ENCODE measurements around the gene KRTAP1-3. TPM values are rescaled to one million over a fixed set of nuclear protein-coding genes. Genes with fewer than 3 reads are reported as not detected.
"Not testable (repeated sequence)": the region's sequence is repeated elsewhere in the genome, so short reads cannot be mapped to it uniquely, and the experiment has no call there.

The KRTAP1-3 gene
- total RNA-seq, 5 donors from 2014 or later (not counting 1 experiment from before 2014, with no cell fraction given) = not detected

GRCh38 chr17:41071606-41072360 lies 37.1 kb upstream of the KRTAP1-3 start:
- CTCF ChIA-PET = no interaction called here
- Mint-ChIP-seq H3K9me3 (no peaks in the 10 kb centered on the region), H3K4me3 (no peak overlapping the region)

GRCh38 chr17:41069031-41069430 lies 34.4 kb upstream of the KRTAP1-3 start:
- no peaks in the 10 kb centered on the region for H3K36me3 ChIP-seq (ENCODE audit: control insufficient read depth in 2 of 2, extremely low read depth in 1 of 2, insufficient read depth in 1 of 2, low read length in 1 of 2)
- ATAC-seq (replicated peaks in 1 of 4) (no peak), DNase-seq (no peak)
- Mint-ChIP-seq H3K27me3 (peaks cover 0 to 3% of the 10 kb centered on the region in 2 donors), H3K27ac (no peak overlapping the region), H3K4me1 (no peaks in the 10 kb centered on the region), H3K4me3 (no peak overlapping the region), H3K9me3 (no peaks in the 10 kb centered on the region), H3K36me3 (no peaks in the 10 kb centered on the region)
- no peak overlapping the region for H3K27ac ChIP-seq (ENCODE audit: low read length)
- POLR2A ChIA-PET = no interaction called here
- no peaks in the 10 kb centered on the region for H3K4me1 ChIP-seq (ENCODE audit: control insufficient read depth in 1 of 2, extremely low read depth in 1 of 2, insufficient read depth in 2 of 2, low read length in 2 of 2)
- 100% methylated on average over 1 of the region's 3 CpGs for WGBS (ENCODE audit: insufficient coverage)
- CTCF ChIA-PET = no interaction called here
- no peak overlapping the region for H3K4me3 ChIP-seq (ENCODE audit: control insufficient read depth in 1 of 2, extremely low read depth in 1 of 2, low read length in 1 of 2)
- H3K27me3 ChIP-seq (replicated peaks in 1 of 2; ENCODE audit: control insufficient read depth in 2 of 2, extremely low read depth in 1 of 2, insufficient read depth in 2 of 2, low read length in 1 of 2) = no peaks in the 10 kb centered on the region
- H3K9me3 ChIP-seq = no peaks in the 10 kb centered on the region

More at GRCh38 chr17:41071606-41072360, 37.1 kb upstream of the KRTAP1-3 start:
- Histone ChIP-seq H3K27me3 (replicated peaks in 1 of 2; ENCODE audit: control insufficient read depth in 2 of 2, extremely low read depth in 1 of 2, insufficient read depth in 2 of 2, low read length in 1 of 2) (peaks cover 0 to 2% of the 10 kb centered on the region in 2 experiments), H3K9me3 (no peaks in the 10 kb centered on the region), H3K27ac (ENCODE audit: low read length) (no peak overlapping the region), H3K4me3 (ENCODE audit: control insufficient read depth in 1 of 2, extremely low read depth in 1 of 2, low read length in 1 of 2) (no peak overlapping the region), H3K4me1 (ENCODE audit: control insufficient read depth in 1 of 2, extremely low read depth in 1 of 2, insufficient read depth in 2 of 2, low read length in 2 of 2) (no peaks in the 10 kb centered on the region), H3K36me3 (ENCODE audit: control insufficient read depth in 2 of 2, extremely low read depth in 1 of 2, insufficient read depth in 1 of 2, low read length in 1 of 2) (no peaks in the 10 kb centered on the region)
- no peak overlapping the region for H3K27ac Mint-ChIP-seq
- no peaks in the 10 kb centered on the region for H3K36me3 Mint-ChIP-seq
- 92% methylated on average over 2 of the region's 5 CpGs for WGBS (ENCODE audit: insufficient coverage)
- ATAC-seq (replicated peaks in 1 of 4) (no peak), DNase-seq (no peak)
- H3K27me3 Mint-ChIP-seq = peaks cover 9 to 22% of the 10 kb centered on the region in 2 donors
- POLR2A ChIA-PET = no interaction called here
- H3K4me1 Mint-ChIP-seq = no peaks in the 10 kb centered on the region

DNA sequence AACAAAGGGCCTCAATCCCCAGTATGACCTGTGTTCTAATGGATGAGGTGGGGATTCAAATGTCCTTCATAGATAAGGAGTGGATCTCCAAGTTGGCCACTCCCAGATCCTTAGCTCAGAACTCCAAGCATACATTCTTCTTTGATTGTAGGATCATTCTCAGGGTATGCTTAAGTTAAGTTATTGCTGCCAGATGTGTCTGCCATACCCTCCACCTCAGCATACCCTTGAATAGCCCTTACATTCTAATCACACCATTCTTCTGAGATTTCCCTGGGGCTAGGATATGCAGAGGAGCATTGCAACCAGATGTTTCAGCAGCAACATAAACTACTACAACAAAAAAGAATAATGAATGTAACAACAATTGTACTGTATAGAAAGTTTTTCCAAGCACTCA lies 32.6 kb upstream of the KRTAP1-3 start:
- no peaks in the 10 kb centered on the region for H3K27me3 ChIP-seq (replicated peaks in 1 of 2; ENCODE audit: control insufficient read depth in 2 of 2, extremely low read depth in 1 of 2, insufficient read depth in 2 of 2, low read length in 1 of 2)
- no peaks in the 10 kb centered on the region for H3K36me3 ChIP-seq (ENCODE audit: control insufficient read depth in 2 of 2, extremely low read depth in 1 of 2, insufficient read depth in 1 of 2, low read length in 1 of 2)
- Mint-ChIP-seq H3K4me3 (no peak overlapping the region), H3K9me3 (no peaks in the 10 kb centered on the region), H3K27ac (no peak overlapping the region), H3K36me3 (no peaks in the 10 kb centered on the region), H3K27me3 (peaks cover 0 to 2% of the 10 kb centered on the region in 2 donors), H3K4me1 (no peaks in the 10 kb centered on the region)
- DNase-seq = no peak
- ChIA-PET POLR2A (interaction anchor here in 1 of 2 donors (0.7 kb wide), 1 partner anchor 15 kb away, joined by 3 read pairs; no protein-coding TSS in a partner anchor), CTCF (no interaction called here)
- H3K4me1 ChIP-seq (ENCODE audit: control insufficient read depth in 1 of 2, extremely low read depth in 1 of 2, insufficient read depth in 2 of 2, low read length in 2 of 2) = no peaks in the 10 kb centered on the region
- H3K9me3 ChIP-seq = no peaks in the 10 kb centered on the region
- H3K27ac ChIP-seq (ENCODE audit: low read length) = no peak overlapping the region
- no peak overlapping the region for H3K4me3 ChIP-seq (ENCODE audit: control insufficient read depth in 1 of 2, extremely low read depth in 1 of 2, low read length in 1 of 2)
- ATAC-seq (replicated peaks in 1 of 4) = no peak

- H3K4me3 ChIP-seq (ENCODE audit: control insufficient read depth in 1 of 2, extremely low read depth in 1 of 2, low read length in 1 of 2) = no peak within 1 kb of the TSS
- ATAC-seq (replicated peaks in 1 of 4) = no peak
- Mint-ChIP-seq H3K36me3 (no peaks in the 10 kb centered on the region), H3K4me3 (no peak within 1 kb of the TSS), H3K9me3 (no peaks in the 10 kb centered on the region), H3K27ac (no peak within 1 kb of the TSS), H3K27me3 (peaks cover 7 to 8% of the 10 kb centered on the region in 2 donors), H3K4me1 (no peaks in the 10 kb centered on the region)
- no peaks in the 10 kb centered on the region for H3K4me1 ChIP-seq (ENCODE audit: control insufficient read depth in 1 of 2, extremely low read depth in 1 of 2, insufficient read depth in 2 of 2, low read length in 2 of 2)
- no peak within 1 kb of the TSS for H3K27ac ChIP-seq (ENCODE audit: low read length)
- H3K9me3 ChIP-seq = no peaks in the 10 kb centered on the region
- 96% methylated on average over 4 of the region's 6 CpGs for WGBS (ENCODE audit: insufficient coverage)
- DNase-seq = no peak
- no peaks in the 10 kb centered on the region for H3K27me3 ChIP-seq (replicated peaks in 1 of 2; ENCODE audit: control insufficient read depth in 2 of 2, extremely low read depth in 1 of 2, insufficient read depth in 2 of 2, low read length in 1 of 2)
- no peaks in the 10 kb centered on the region for H3K36me3 ChIP-seq (ENCODE audit: control insufficient read depth in 2 of 2, extremely low read depth in 1 of 2, insufficient read depth in 1 of 2, low read length in 1 of 2)
- ChIA-PET CTCF (no interaction called here), POLR2A (no interaction called here)
Observed at GRCh38 chr17:41065829-41066624, 31.4 kb upstream of the KRTAP1-3 start, which contains the start of gene KRTAP2-4. TSS of gene KRTAP2-4 (minus strand) at chr17:41065879. CDS start at chr17:41065845, 34 bp downstream.

DNA sequence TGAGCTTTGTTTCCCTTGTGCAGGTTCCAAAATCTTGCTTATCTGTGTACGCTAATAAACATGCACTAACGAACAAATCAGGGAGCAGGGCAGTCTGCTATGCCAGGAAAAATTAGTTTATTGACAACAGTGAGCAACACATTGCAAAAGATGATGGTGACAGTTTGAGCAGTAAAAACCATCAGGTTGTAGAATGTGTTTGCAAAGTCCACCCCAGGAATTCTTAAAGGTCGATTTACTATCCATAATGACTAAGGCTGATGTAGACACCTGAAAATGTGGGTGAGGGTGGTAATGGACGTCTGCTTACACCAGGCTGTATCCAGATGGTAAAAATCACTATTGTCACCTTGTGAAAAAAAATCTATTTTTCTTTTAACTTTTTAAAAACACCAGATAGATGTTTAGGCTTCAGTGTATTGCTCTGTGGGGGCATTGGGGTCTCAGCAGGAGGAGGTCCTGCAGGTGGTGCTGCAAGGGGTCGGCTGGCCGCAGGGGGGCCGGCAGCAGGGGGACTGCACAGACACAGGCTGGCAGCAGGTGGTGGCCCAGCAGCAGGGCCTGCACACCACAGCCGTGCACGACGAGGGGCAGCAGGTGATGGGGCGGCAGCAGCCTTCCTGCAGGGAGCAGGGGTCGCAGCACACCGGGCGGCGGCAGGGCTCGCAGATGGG lies 30.5 kb upstream of the KRTAP1-3 start:
- H3K4me3 ChIP-seq (ENCODE audit: control insufficient read depth in 1 of 2, extremely low read depth in 1 of 2, low read length in 1 of 2); H3K9me3 ChIP-seq; H3K27ac ChIP-seq (ENCODE audit: low read length); ATAC-seq (replicated peaks in 1 of 4); DNase-seq; POLR2A ChIA-PET; H3K36me3 ChIP-seq (ENCODE audit: control insufficient read depth in 2 of 2, extremely low read depth in 1 of 2, insufficient read depth in 1 of 2, low read length in 1 of 2); H3K27ac Mint-ChIP-seq; H3K4me1 ChIP-seq (ENCODE audit: control insufficient read depth in 1 of 2, extremely low read depth in 1 of 2, insufficient read depth in 2 of 2, low read length in 2 of 2); H3K4me1 Mint-ChIP-seq; H3K4me3 Mint-ChIP-seq; H3K36me3 Mint-ChIP-seq; H3K9me3 Mint-ChIP-seq; H3K27me3 ChIP-seq (replicated peaks in 1 of 2; ENCODE audit: control insufficient read depth in 2 of 2, extremely low read depth in 1 of 2, insufficient read depth in 2 of 2, low read length in 1 of 2): not testable (repeated sequence)
- CTCF ChIA-PET = interaction anchor here in 1 of 2 donors (0.5 kb wide), 1 partner anchor 125 kb away, joined by 3 read pairs; no protein-coding TSS in a partner anchor
- WGBS (ENCODE audit: insufficient coverage) = 100% methylated on average over 2 of the region's 16 CpGs
- peaks cover 14 to 17% of the 10 kb centered on the region in 2 donors for H3K27me3 Mint-ChIP-seq

DNA sequence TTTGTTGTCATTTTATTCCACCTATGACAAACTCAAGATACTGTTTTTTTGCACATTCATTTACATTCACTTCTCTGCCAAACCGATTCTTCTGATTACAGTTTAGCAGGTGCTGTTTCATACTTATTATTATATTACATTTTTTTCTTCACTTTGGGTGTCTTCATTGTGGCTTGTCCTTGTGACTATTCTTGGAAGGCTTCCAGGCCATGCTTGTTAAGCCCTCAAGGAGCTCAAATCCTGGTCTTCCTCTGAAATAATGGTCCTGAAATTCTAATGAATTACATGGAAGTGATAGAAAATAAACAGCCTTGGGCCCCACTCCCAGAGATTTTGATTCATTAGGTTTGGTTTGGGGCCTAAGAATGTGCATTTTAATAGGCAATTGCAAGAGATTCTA lies 29.6 kb upstream of the KRTAP1-3 start:
- peaks cover 2 to 3% of the 10 kb centered on the region in 2 experiments for H3K27me3 ChIP-seq (replicated peaks in 1 of 2; ENCODE audit: control insufficient read depth in 2 of 2, extremely low read depth in 1 of 2, insufficient read depth in 2 of 2, low read length in 1 of 2)
- H3K27ac ChIP-seq (ENCODE audit: low read length) = no peak overlapping the region
- Mint-ChIP-seq H3K4me1 (peaks cover 0 to 2% (median 0%) of the 10 kb centered on the region in 3 donors), H3K27me3 (peaks cover 18 to 23% of the 10 kb centered on the region in 2 donors), H3K36me3 (no peaks in the 10 kb centered on the region), H3K4me3 (no peak overlapping the region), H3K9me3 (no peaks in the 10 kb centered on the region), H3K27ac (no peak overlapping the region)
- no peak overlapping the region for H3K4me3 ChIP-seq (ENCODE audit: control insufficient read depth in 1 of 2, extremely low read depth in 1 of 2, low read length in 1 of 2)
- POLR2A ChIA-PET = no interaction called here
- no peaks in the 10 kb centered on the region for H3K36me3 ChIP-seq (ENCODE audit: control insufficient read depth in 2 of 2, extremely low read depth in 1 of 2, insufficient read depth in 1 of 2, low read length in 1 of 2)
- CTCF ChIA-PET = no interaction called here
- WGBS (ENCODE audit: insufficient coverage) = no CpG with 5 or more reads among the region's 1 CpG
- ATAC-seq (replicated peaks in 1 of 4) (no peak), DNase-seq (no peak)
- H3K9me3 ChIP-seq = no peaks in the 10 kb centered on the region
- no peaks in the 10 kb centered on the region for H3K4me1 ChIP-seq (ENCODE audit: control insufficient read depth in 1 of 2, extremely low read depth in 1 of 2, insufficient read depth in 2 of 2, low read length in 2 of 2)
